HepG2 (cell line): ENCODE results near the gene SIRT5. TPM values are rescaled to one million over a fixed set of nuclear protein-coding genes. Genes with fewer than 3 reads are reported as not detected.

Experiments
- CBX1 ChIP-seq: IDR thresholded peaks from one replicate; pipeline ENCODE4 v1.6.1; 2016; ENCODE audit warnings: antibody characterized with exemption, low read depth
- HCFC1 ChIP-seq: fragments of 150-350 bp; IDR thresholded peaks from 2 replicates; pipeline ENCODE4 v1.6.1; 2014; ENCODE audit warnings: low read depth, low read length
- MTF2 ChIP-seq: sonication (generic); formaldehyde crosslinking; IDR thresholded peaks from 2 replicates; pipeline ENCODE4 v1.5.0; 2020; ENCODE audit warnings: missing genetic modification reagents, borderline replicate concordance
- NFATC3 ChIP-seq: sonication (generic); formaldehyde crosslinking; IDR thresholded peaks from 2 replicates; pipeline ENCODE4 v1.5.1; 2020; ENCODE audit warnings: mild to moderate bottlenecking, missing genetic modification reagents
- PHF21A ChIP-seq: sonication (generic); formaldehyde crosslinking; IDR thresholded peaks from 2 replicates; pipeline ENCODE4 v1.5.0; 2020; ENCODE audit warnings: mild to moderate bottlenecking, missing genetic modification reagents
- RELA ChIP-seq: sonication (generic); formaldehyde crosslinking; IDR thresholded peaks from 2 replicates; pipeline ENCODE4 v1.4.0; 2020; ENCODE audit warnings: missing genetic modification reagents
- SIX1 ChIP-seq: sonication (generic); formaldehyde crosslinking; IDR thresholded peaks from 2 replicates; pipeline ENCODE4 v1.4.0; 2020; ENCODE audit warnings: missing genetic modification reagents, borderline replicate concordance
- SNRNP70 ChIP-seq: fragments of 200-400 bp; formaldehyde crosslinking; IDR thresholded peaks from 2 replicates; pipeline ENCODE4 v1.6.1; 2017; ENCODE audit warnings: mild to moderate bottlenecking, low read depth, low read length, moderate library complexity
- SOX13 ChIP-seq, 3 experiments: fragments of 450-650 bp in 1 of 3; sonication (generic) in 1 of 3; formaldehyde crosslinking in 1 of 3; IDR thresholded peaks in 2 of 3; conservative IDR thresholded peaks in 1 of 3; 2 replicates each; pipeline versions ENCODE4 v1.5.0 to v1.6.1; 2016 to 2020; ENCODE audit warnings: antibody characterized with exemption in 1 of 3, mild to moderate bottlenecking in 1 of 3, missing compliant biosample characterization in 1 of 3, missing genetic modification reagents in 1 of 3, moderate library complexity in 1 of 3
- ZNF292 ChIP-seq: sonication (generic); formaldehyde crosslinking; IDR thresholded peaks from 2 replicates; pipeline ENCODE4 v1.8.1; 2022; ENCODE audit warnings: mild to moderate bottlenecking, low read depth, missing genetic modification reagents, borderline replicate concordance
- ZSCAN12 ChIP-seq: sonication (generic); formaldehyde crosslinking; IDR thresholded peaks from 2 replicates; pipeline ENCODE4 v1.9.0; 2021; ENCODE audit warnings: mild to moderate bottlenecking, missing genetic modification reagents
- polyA plus RNA-seq, 8 experiments: library from polyadenylated mRNA; depleted of rRNA in 3 of 8; stranded (reverse) in 7 of 8; unstranded in 1 of 8; fragments of >200 nt; fragmentation: Illumina TruSeq in 4 of 8; extraction: Trizol in 4 of 8; gene quantifications; 2 replicates each; pipeline versions ENCODE4 v1.2.1 to v1.2.3, GENCODE V29; 2011 to 2016; ENCODE audit warnings: low read depth in 4 of 8, missing spikeins in 1 of 8, mixed read lengths in 1 of 8; ENCODE audit not compliant: insufficient read depth in 1 of 8
- total RNA-seq, 5 experiments: library from RNA; depleted of rRNA; stranded (reverse); fragments of >200 nt; fragmentation: Illumina TruSeq; extraction: Trizol; gene quantifications; 2 replicates each; pipeline ENCODE4 v1.2.3, GENCODE V29; 2016; ENCODE audit warnings: low read depth in 1 of 5
- TF ChIP-seq, protein P1 (sequence below): sonication (generic); formaldehyde crosslinking; conservative IDR thresholded peaks from 2 replicates; pipeline ENCODE4 v1.4.0; 2020; ENCODE audit warnings: missing genetic modification reagents
- TF ChIP-seq, protein P2 (sequence below), 2 experiments: sonication (generic) in 1 of 2; formaldehyde crosslinking in 1 of 2; IDR thresholded peaks; 2 replicates each; pipeline versions ENCODE4 v1.4.0 to v1.6.1; 2016 to 2020; ENCODE audit warnings: borderline replicate concordance in 1 of 2, low read depth in 1 of 2, mild to moderate bottlenecking in 1 of 2, missing genetic modification reagents in 1 of 2
- TF ChIP-seq, protein P3 (sequence below): sonication (generic); formaldehyde crosslinking; IDR thresholded peaks from 2 replicates; pipeline ENCODE4 v1.4.0; 2020; ENCODE audit warnings: mild to moderate bottlenecking, missing genetic modification reagents, borderline replicate concordance
- TF ChIP-seq, protein P4 (sequence below): sonication (generic); formaldehyde crosslinking; IDR thresholded peaks from 2 replicates; pipeline ENCODE4 v1.4.0; 2020; ENCODE audit warnings: missing genetic modification reagents
- TF ChIP-seq, protein P5 (sequence below): IDR thresholded peaks from 2 replicates; pipeline ENCODE4 v1.6.1; 2016; ENCODE audit warnings: low read depth, borderline replicate concordance

Gene SIRT5
- total and polyA plus RNA-seq, 2 of the 13 experiments (the other 11 are each of a cell fraction or from before 2014, with no cell fraction given) = 14.1 to 16.6 TPM

DNA sequence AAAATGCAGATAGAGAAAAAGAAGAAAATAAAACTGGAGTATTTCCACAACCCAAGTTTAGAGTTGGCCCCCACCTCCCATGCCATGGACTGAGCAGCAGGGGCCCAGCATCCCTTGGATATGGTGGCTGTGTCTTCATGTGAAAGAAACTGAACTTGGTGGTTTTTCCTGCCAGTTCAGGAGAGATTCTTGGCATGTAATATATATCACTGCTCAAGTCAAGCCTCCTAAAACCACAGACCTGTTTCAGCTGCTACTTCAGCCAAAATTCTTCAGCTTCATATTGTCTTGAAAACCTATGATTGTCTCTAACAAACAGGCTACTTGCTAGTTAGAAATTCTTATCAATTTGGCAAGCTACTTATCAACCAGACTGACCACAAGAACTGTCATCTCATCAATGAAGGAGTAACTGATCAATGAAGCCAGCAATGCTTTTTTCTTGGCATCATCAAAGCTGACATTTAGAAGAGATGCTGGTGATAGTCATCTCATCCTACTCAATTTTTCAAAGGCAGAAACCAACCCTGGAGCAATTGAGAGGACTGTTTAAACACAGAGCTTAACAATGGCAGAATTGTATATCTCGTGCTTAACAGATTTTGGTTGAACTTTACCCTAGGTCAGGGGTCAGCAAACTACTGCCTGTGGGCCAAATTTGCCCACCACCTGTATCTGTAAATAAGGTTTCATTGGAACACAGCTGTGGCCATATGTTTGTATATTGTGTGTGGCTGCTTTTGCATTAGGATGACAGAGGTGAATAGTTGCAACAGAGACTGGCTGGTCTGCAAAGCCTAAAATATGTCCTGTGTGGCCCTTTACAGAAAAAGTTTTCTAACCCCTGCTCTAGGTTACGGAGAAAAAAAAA lies 30.4 kb downstream of the SIRT5 start (continued):
- TF ChIP-seq, protein P1, sequence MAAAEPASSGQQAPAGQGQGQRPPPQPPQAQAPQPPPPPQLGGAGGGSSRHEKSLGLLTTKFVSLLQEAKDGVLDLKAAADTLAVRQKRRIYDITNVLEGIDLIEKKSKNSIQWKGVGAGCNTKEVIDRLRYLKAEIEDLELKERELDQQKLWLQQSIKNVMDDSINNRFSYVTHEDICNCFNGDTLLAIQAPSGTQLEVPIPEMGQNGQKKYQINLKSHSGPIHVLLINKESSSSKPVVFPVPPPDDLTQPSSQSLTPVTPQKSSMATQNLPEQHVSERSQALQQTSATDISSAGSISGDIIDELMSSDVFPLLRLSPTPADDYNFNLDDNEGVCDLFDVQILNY = no peak
- TF ChIP-seq HCFC1 (no peak), PHF21A (CRISPR knock-in tag) (peak; percentile 99), SOX13 (IDR thresholded peaks at IDR 0.05) (peak; percentile 99), SOX13 (CRISPR knock-in tag; conservative IDR thresholded peaks at IDR 0.05 in 1 of 2, IDR thresholded peaks at IDR 0.05 in 1 of 2) (peak in 1 of 2 experiments; percentile 99; a peak in 2 of 4 replicates), MTF2 (CRISPR knock-in tag) (no peak), SNRNP70 (no peak), RELA (CRISPR knock-in tag) (no peak), CBX1 (no peak), NFATC3 (CRISPR knock-in tag) (no peak), SIX1 (CRISPR knock-in tag) (peak; percentile 93), ZNF292 (CRISPR knock-in tag) (peak; percentile 67; the same call in 1 of the 2 replicates), ZSCAN12 (CRISPR knock-in tag) (peak; percentile 75; the same call in 1 of the 2 replicates)
- TF ChIP-seq, protein P2, sequence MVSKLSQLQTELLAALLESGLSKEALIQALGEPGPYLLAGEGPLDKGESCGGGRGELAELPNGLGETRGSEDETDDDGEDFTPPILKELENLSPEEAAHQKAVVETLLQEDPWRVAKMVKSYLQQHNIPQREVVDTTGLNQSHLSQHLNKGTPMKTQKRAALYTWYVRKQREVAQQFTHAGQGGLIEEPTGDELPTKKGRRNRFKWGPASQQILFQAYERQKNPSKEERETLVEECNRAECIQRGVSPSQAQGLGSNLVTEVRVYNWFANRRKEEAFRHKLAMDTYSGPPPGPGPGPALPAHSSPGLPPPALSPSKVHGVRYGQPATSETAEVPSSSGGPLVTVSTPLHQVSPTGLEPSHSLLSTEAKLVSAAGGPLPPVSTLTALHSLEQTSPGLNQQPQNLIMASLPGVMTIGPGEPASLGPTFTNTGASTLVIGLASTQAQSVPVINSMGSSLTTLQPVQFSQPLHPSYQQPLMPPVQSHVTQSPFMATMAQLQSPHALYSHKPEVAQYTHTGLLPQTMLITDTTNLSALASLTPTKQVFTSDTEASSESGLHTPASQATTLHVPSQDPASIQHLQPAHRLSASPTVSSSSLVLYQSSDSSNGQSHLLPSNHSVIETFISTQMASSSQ (IDR thresholded peaks at IDR 0.05; ENCODE audit: low read depth) = peak; percentile 97
- TF ChIP-seq, protein P2 (CRISPR knock-in tag; IDR thresholded peaks at IDR 0.05; ENCODE audit: borderline replicate concordance) = peak; percentile 99
- TF ChIP-seq, protein P3, sequence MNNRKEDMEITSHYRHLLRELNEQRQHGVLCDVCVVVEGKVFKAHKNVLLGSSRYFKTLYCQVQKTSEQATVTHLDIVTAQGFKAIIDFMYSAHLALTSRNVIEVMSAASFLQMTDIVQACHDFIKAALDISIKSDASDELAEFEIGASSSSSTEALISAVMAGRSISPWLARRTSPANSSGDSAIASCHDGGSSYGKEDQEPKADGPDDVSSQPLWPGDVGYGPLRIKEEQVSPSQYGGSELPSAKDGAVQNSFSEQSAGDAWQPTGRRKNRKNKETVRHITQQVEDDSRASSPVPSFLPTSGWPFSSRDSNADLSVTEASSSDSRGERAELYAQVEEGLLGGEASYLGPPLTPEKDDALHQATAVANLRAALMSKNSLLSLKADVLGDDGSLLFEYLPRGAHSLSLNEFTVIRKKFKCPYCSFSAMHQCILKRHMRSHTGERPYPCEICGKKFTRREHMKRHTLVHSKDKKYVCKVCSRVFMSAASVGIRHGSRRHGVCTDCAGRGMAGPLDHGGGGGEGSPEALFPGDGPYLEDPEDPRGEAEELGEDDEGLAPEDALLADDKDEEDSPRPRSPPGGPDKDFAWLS (CRISPR knock-in tag) = no peak
- TF ChIP-seq, protein P4, sequence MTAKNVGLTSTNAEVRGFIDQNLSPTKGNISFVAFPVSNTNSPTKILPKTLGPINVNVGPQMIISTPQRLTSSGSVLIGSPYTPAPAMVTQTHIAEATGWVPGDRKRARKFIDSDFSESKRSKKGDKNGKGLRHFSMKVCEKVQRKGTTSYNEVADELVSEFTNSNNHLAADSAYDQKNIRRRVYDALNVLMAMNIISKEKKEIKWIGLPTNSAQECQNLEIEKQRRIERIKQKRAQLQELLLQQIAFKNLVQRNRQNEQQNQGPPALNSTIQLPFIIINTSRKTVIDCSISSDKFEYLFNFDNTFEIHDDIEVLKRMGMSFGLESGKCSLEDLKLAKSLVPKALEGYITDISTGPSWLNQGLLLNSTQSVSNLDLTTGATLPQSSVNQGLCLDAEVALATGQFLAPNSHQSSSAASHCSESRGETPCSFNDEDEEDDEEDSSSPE (CRISPR knock-in tag) = peak; percentile 29; the same call in 1 of the 2 replicates
- TF ChIP-seq, protein P5, sequence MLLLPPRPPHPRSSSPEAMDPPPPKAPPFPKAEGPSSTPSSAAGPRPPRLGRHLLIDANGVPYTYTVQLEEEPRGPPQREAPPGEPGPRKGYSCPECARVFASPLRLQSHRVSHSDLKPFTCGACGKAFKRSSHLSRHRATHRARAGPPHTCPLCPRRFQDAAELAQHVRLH (CRISPR knock-in tag) = peak; percentile 71; the same call in 1 of the 2 replicates
